ENCODE data around the gene GSS. TPM values are rescaled to one million over a fixed set of nuclear protein-coding genes. Genes with fewer than 3 reads are reported as not detected.

GSS gene
- polyA plus RNA-seq, 3 donors, result 30.4 to 52.9 (median 34.0) TPM

GRCh38 chr20:34895465-34895864, 60.1 kb downstream of the GSS start:
- H3K36me3 Mint-ChIP-seq, result peaks cover 15 to 28% of the 10 kb centered on the region in 2 donors
- no CpG with 5 or more reads among the region's 3 CpGs for WGBS (ENCODE audit: insufficient coverage)
- peak overlapping the region in 3 of 7 donors; percentile 27 to 61 (median 38) for H3K27ac Mint-ChIP-seq
- Histone ChIP-seq H3K4me3 (replicated peaks in 1 of 3; ENCODE audit: low read depth in 2 of 3, low read length in 3 of 3) (no peak overlapping the region), H2AFZ (ENCODE audit: insufficient read depth, low read depth, low read length, poor library complexity, severe bottlenecking) (no peak overlapping the region), H3K9me3 (replicated peaks in 1 of 2; ENCODE audit: control insufficient read depth in 1 of 2, insufficient read depth in 1 of 2, low read length in 2 of 2) (no peaks in the 10 kb centered on the region), H3K36me3 (replicated peaks in 1 of 2; ENCODE audit: control insufficient read depth in 1 of 2, insufficient read depth in 2 of 2, low read length in 2 of 2) (peaks cover 0 to 5% of the 10 kb centered on the region in 2 donors), H3K4me2 (replicated peaks; ENCODE audit: extremely low read depth, low read length, poor library complexity, severe bottlenecking) (no peak overlapping the region), H3K27ac (ENCODE audit: low read depth in 1 of 2, low read length in 2 of 2) (no peak overlapping the region), H3K4me1 (ENCODE audit: control insufficient read depth in 1 of 2, insufficient read depth in 2 of 2, low read length in 2 of 2) (peaks cover 39 to 43% of the 10 kb centered on the region in 2 donors), H3K79me2 (ENCODE audit: insufficient read depth, low read length) (peaks cover 44% of the 10 kb centered on the region), H3K9ac (ENCODE audit: insufficient read depth, low read length, poor library complexity, severe bottlenecking) (no peak overlapping the region), H4K20me1 (ENCODE audit: insufficient read depth, low read length) (no peaks in the 10 kb centered on the region), H3K27me3 (ENCODE audit: control insufficient read depth in 2 of 2, insufficient read depth in 2 of 2, low read length in 2 of 2) (no peaks in the 10 kb centered on the region)
- intact Hi-C loops (cut with micrococcal nuclease), result no loop called here
- peaks cover 0 to 3% (median 0%) of the 10 kb centered on the region in 3 donors for H3K27me3 Mint-ChIP-seq (ENCODE audit: low read depth in 3 of 3)
- peaks cover 43% of the 10 kb centered on the region for H3K4me1 Mint-ChIP-seq
- TF ChIP-seq CTCF (IDR thresholded peaks at IDR 0.05), result no peak
- H3K4me3 Mint-ChIP-seq, result no peak overlapping the region
- peaks cover 0 to 2% (median 0%) of the 10 kb centered on the region in 7 donors for H3K9me3 Mint-ChIP-seq
- no peak for DNase-seq

- Histone ChIP-seq H3K27me3 (ENCODE audit: control insufficient read depth in 2 of 2, insufficient read depth in 2 of 2, low read length in 2 of 2) (no peaks in the 10 kb centered on the region), H3K36me3 (replicated peaks in 1 of 2; ENCODE audit: control insufficient read depth in 1 of 2, insufficient read depth in 2 of 2, low read length in 2 of 2) (peaks cover 0 to 5% of the 10 kb centered on the region in 2 donors), H3K27ac (ENCODE audit: low read depth in 1 of 2, low read length in 2 of 2) (no peak overlapping the region), H3K4me1 (ENCODE audit: control insufficient read depth in 1 of 2, insufficient read depth in 2 of 2, low read length in 2 of 2) (peaks cover 37 to 43% of the 10 kb centered on the region in 2 donors), H3K9ac (ENCODE audit: insufficient read depth, low read length, poor library complexity, severe bottlenecking) (no peak overlapping the region), H2AFZ (ENCODE audit: insufficient read depth, low read depth, low read length, poor library complexity, severe bottlenecking) (no peak overlapping the region), H4K20me1 (ENCODE audit: insufficient read depth, low read length) (no peaks in the 10 kb centered on the region), H3K79me2 (ENCODE audit: insufficient read depth, low read length) (peaks cover 42% of the 10 kb centered on the region), H3K4me3 (replicated peaks in 1 of 3; ENCODE audit: low read depth in 2 of 3, low read length in 3 of 3) (no peak overlapping the region), H3K9me3 (replicated peaks in 1 of 2; ENCODE audit: control insufficient read depth in 1 of 2, insufficient read depth in 1 of 2, low read length in 2 of 2) (no peaks in the 10 kb centered on the region), H3K4me2 (replicated peaks; ENCODE audit: extremely low read depth, low read length, poor library complexity, severe bottlenecking) (no peak overlapping the region)
- peaks cover 43% of the 10 kb centered on the region for H3K4me1 Mint-ChIP-seq
- WGBS (ENCODE audit: insufficient coverage), result no CpG with 5 or more reads among the region's 1 CpG
- no peak for DNase-seq
- H3K4me3 Mint-ChIP-seq, result no peak overlapping the region
- intact Hi-C loops (cut with micrococcal nuclease), result loop anchor here in 1 of 2 donors (5.0 kb wide), 1 partner anchor 63 kb away; the partner anchor contains the start of genes GSS and MYH7B
- H3K9me3 Mint-ChIP-seq, result peaks cover 0 to 2% (median 0%) of the 10 kb centered on the region in 7 donors
- H3K27me3 Mint-ChIP-seq (ENCODE audit: low read depth in 3 of 3), result peaks cover 0 to 3% (median 0%) of the 10 kb centered on the region in 3 donors
- peaks cover 16 to 31% of the 10 kb centered on the region in 2 donors for H3K36me3 Mint-ChIP-seq
- H3K27ac Mint-ChIP-seq, result no peak overlapping the region
- no peak for TF ChIP-seq CTCF (IDR thresholded peaks at IDR 0.05)
Measured at GRCh38 chr20:34894723-34895122, 60.9 kb downstream of the GSS start.

Data from CD14-positive monocyte (primary cell).